ENCODE results near the gene FKBP3.
"Not testable (repeated sequence)": the region's sequence is repeated elsewhere in the genome, so short reads cannot be mapped to it uniquely, and the experiment has no call there.

Gene FKBP3

GRCh38 chr14:45112896-45113781 lies 21.1 kb downstream of the FKBP3 start:
- no peak for DNase-seq

- DNase-seq: no peak
Measured at GRCh38 chr14:45104561-45104960, 29.7 kb downstream of the FKBP3 start.

GRCh38 chr14:45103806-45104205 lies 30.5 kb downstream of the FKBP3 start:
- DNase-seq: no peak

GRCh38 chr14:45096218-45096617 lies 38.1 kb downstream of the FKBP3 start:
- DNase-seq: no peak

GRCh38 chr14:45095143-45095542 lies 39.1 kb downstream of the FKBP3 start:
- DNase-seq: no peak

- DNase-seq: no peak
Measured at GRCh38 chr14:45094275-45094674, 40.0 kb downstream of the FKBP3 start.

- DNase-seq: no peak
Measured at GRCh38 chr14:45091710-45092109, 42.6 kb downstream of the FKBP3 start.

GRCh38 chr14:45089813-45090212 lies 44.5 kb downstream of the FKBP3 start:
- DNase-seq: no peak

GRCh38 chr14:45084946-45085346 lies 49.3 kb downstream of the FKBP3 start:
- DNase-seq: no peak

GRCh38 chr14:45083976-45084722 lies 50.1 kb downstream of the FKBP3 start, which contains the start of gene PRPF39:
PRPF39 (plus strand) TSS chr14:45084116; CDS start chr14:45095240, 11,124 bp downstream.
- DNase-seq: peak; percentile 99

GRCh38 chr14:45083617-45083975 lies 50.7 kb downstream of the FKBP3 start:
- no peak for DNase-seq

GRCh38 chr14:45082420-45082819 lies 51.9 kb downstream of the FKBP3 start:
- DNase-seq: no peak

- not testable (repeated sequence) for DNase-seq
Measured at GRCh38 chr14:45081096-45081495, 53.2 kb downstream of the FKBP3 start.

- DNase-seq: not testable (repeated sequence)
Measured at GRCh38 chr14:45080416-45080968, 53.8 kb downstream of the FKBP3 start.

GRCh38 chr14:45078323-45078722 lies 56.0 kb downstream of the FKBP3 start:
- DNase-seq: no peak

- no peak for DNase-seq
Measured at GRCh38 chr14:45073231-45073879, 60.9 kb downstream of the FKBP3 start.

GRCh38 chr14:45072126-45072525 lies 62.2 kb downstream of the FKBP3 start:
- no peak for DNase-seq

- DNase-seq: no peak
Measured at GRCh38 chr14:45070215-45070614, 64.1 kb downstream of the FKBP3 start.

GRCh38 chr14:45068396-45068795 lies 65.9 kb downstream of the FKBP3 start:
- no peak for DNase-seq

GRCh38 chr14:45066667-45067066 lies 67.6 kb downstream of the FKBP3 start:
- DNase-seq: no peak

GRCh38 chr14:45065956-45066355 lies 68.3 kb downstream of the FKBP3 start:
- DNase-seq: no peak

Data from activated effector memory CD4-positive, alpha-beta T cell treated with anti-CD3 and anti-CD28 coated beads, Interleukin-2, amount 50 U/mL, for 16 hours (primary cell).